H1 (cell line): ENCODE results near the gene PLLP. TPM values are rescaled to one million over a fixed set of nuclear protein-coding genes. Genes with fewer than 3 reads are reported as not detected.

Source experiments
- CTCF ChIA-PET: fragments of 300-600 bp; sonication (Branson Sonifier 250); formaldehyde crosslinking; loops from one replicate; lab custom pipeline; 2021; ENCODE audit not compliant: partially characterized antibody; lab: Charles Lee
- POLR2A ChIA-PET: fragments of 300-600 bp; sonication (Branson Sonifier 250); formaldehyde crosslinking; loops from one replicate; lab custom pipeline; 2021; ENCODE audit warnings: inconsistent platforms; ENCODE audit not compliant: partially characterized antibody; lab: Charles Lee
- DNase-seq, 2 experiments: peaks; one replicate each; pipeline versions ENCODE4 v3.0.0 to v3.0.0-alpha.2; 2010 to 2022; ENCODE audit warnings: low spot score in 2 of 2, low read depth in 1 of 2, mixed read lengths in 1 of 2
- FAIRE-seq: peaks from 2 replicates; lab custom pipeline; 2011; peaks lifted over from hg19 to GRCh38; lab: Jason Lieb, UNC
- H2AFZ ChIP-seq: 2 replicates; pipeline ENCODE4 v1.8.1; 2012; ENCODE audit warnings: low read length, inconsistent platforms
- H2AK5ac ChIP-seq: 2 replicates; pipeline ENCODE4 v1.6.1; 2013; ENCODE audit warnings: low read depth, low read length
- H2BK120ac ChIP-seq: replicated peaks from 2 replicates; pipeline ENCODE3; 2013; ENCODE audit warnings: low read depth, low read length, inconsistent platforms
- H2BK12ac ChIP-seq: 2 replicates; pipeline ENCODE4 v1.6.1; 2013; ENCODE audit warnings: low read depth, low read length
- H2BK15ac ChIP-seq: 2 replicates; pipeline ENCODE4 v1.6.1; 2013; ENCODE audit warnings: low read length
- H2BK20ac ChIP-seq: 2 replicates; pipeline ENCODE4 v1.6.1; 2013; ENCODE audit warnings: low read length
- H2BK5ac ChIP-seq: 2 replicates; pipeline ENCODE4 v1.6.1; 2013; ENCODE audit warnings: low read depth, low read length
- H3K14ac ChIP-seq: 2 replicates; pipeline ENCODE4 v1.6.1; 2013; ENCODE audit warnings: inconsistent platforms; ENCODE audit not compliant: insufficient read length
- H3K18ac ChIP-seq: 2 replicates; pipeline ENCODE4 v1.6.1; 2013; ENCODE audit warnings: low read length; ENCODE audit errors: extremely low read depth
- H3K23ac ChIP-seq: 2 replicates; pipeline ENCODE4 v1.6.1; 2013; ENCODE audit warnings: inconsistent platforms; ENCODE audit not compliant: insufficient read length
- H3K23me2 ChIP-seq: 2 replicates; pipeline ENCODE4 v1.6.1; 2013; ENCODE audit warnings: low read depth, low read length
- H3K27ac ChIP-seq: 2 replicates; pipeline ENCODE4 v1.6.1; 2011; ENCODE audit warnings: low read depth, low read length, inconsistent platforms
- H3K27me3 ChIP-seq, 4 experiments: replicated peaks in 1 of 4; 1 replicate in 1 of 4; 2 replicates in 3 of 4; pipeline versions ENCODE4 v1.6.1 to v1.8.1; 2011 to 2013; ENCODE audit warnings: low read length in 3 of 4, mild to moderate bottlenecking in 3 of 4, inconsistent platforms in 2 of 4, mixed read lengths in 2 of 4, moderate library complexity in 1 of 4; ENCODE audit not compliant: control insufficient read depth in 3 of 4, insufficient read depth in 3 of 4; ENCODE audit errors: extremely low read depth in 1 of 4
- H3K36me3 ChIP-seq, 4 experiments: 2 replicates each; pipeline versions ENCODE4 v1.6.1 to v1.8.1; 2011 to 2013; ENCODE audit warnings: mild to moderate bottlenecking in 4 of 4, low read length in 3 of 4, moderate library complexity in 2 of 4, control low read depth in 1 of 4, inconsistent platforms in 1 of 4; ENCODE audit not compliant: insufficient read depth in 4 of 4, control insufficient read depth in 2 of 4
- H3K4ac ChIP-seq: replicated peaks from 2 replicates; pipeline ENCODE3; 2013; ENCODE audit warnings: low read length, low read depth, mixed read lengths, inconsistent platforms; ENCODE audit not compliant: insufficient read length
- H3K4me1 ChIP-seq, 4 experiments: replicated peaks in 1 of 4; 1 replicate in 1 of 4; 2 replicates in 3 of 4; pipeline versions ENCODE4 v1.6.1 to v1.8.1; 2011 to 2013; ENCODE audit warnings: low read length in 3 of 4, inconsistent platforms in 2 of 4, mixed read lengths in 1 of 4; ENCODE audit not compliant: insufficient read depth in 4 of 4, control insufficient read depth in 3 of 4
- H3K4me2 ChIP-seq, 2 experiments: 2 replicates each; pipeline versions ENCODE4 v1.6.1 to v1.8.1; 2011 to 2013; ENCODE audit warnings: low read depth in 2 of 2, low read length in 2 of 2, control low read depth in 1 of 2, inconsistent platforms in 1 of 2, mild to moderate bottlenecking in 1 of 2; ENCODE audit not compliant: insufficient read depth in 1 of 2
- H3K4me3 ChIP-seq, 4 experiments: fragments of 200-600, 300-600 bp in 1 of 4; sonication (generic), shearing (Covaris generic), sonication (Bioruptor Twin) in 1 of 4; 2 replicates each; pipeline versions ENCODE4 v1.5.1 to v1.8.1; 2011 to 2016; ENCODE audit warnings: low read length in 4 of 4, low read depth in 3 of 4, control low read depth in 2 of 4, inconsistent platforms in 2 of 4, mild to moderate bottlenecking in 2 of 4, mixed read lengths in 1 of 4, moderate library complexity in 1 of 4; ENCODE audit not compliant: insufficient read depth in 2 of 4; ENCODE audit errors: extremely low read depth in 1 of 4
- H3K56ac ChIP-seq: replicated peaks from 2 replicates; pipeline ENCODE3; 2013; ENCODE audit warnings: low read depth, mild to moderate bottlenecking, mixed read lengths, low read length, inconsistent platforms; ENCODE audit not compliant: insufficient read length
- H3K79me1 ChIP-seq: 2 replicates; pipeline ENCODE4 v1.6.1; 2013; ENCODE audit warnings: low read depth, low read length, control low read depth
- H3K79me2 ChIP-seq, 2 experiments: 2 replicates each; pipeline versions ENCODE4 v1.6.1 to v1.8.1; 2012 to 2013; ENCODE audit warnings: low read length in 2 of 2, mild to moderate bottlenecking in 2 of 2, inconsistent platforms in 1 of 2; ENCODE audit not compliant: insufficient read depth in 2 of 2, control insufficient read depth in 1 of 2
- H3K9ac ChIP-seq, 4 experiments: replicated peaks in 1 of 4; 1 replicate in 1 of 4; 2 replicates in 3 of 4; pipeline versions ENCODE4 v1.6.1 to v1.8.1; 2011 to 2013; ENCODE audit warnings: low read depth in 3 of 4, low read length in 3 of 4, control low read depth in 2 of 4, mild to moderate bottlenecking in 2 of 4, moderate library complexity in 2 of 4, inconsistent platforms in 1 of 4; ENCODE audit errors: extremely low read depth in 1 of 4
- H3K9me3 ChIP-seq, 2 experiments: 2 replicates each; pipeline versions ENCODE4 v1.6.1 to v1.8.1; 2012 to 2013; ENCODE audit warnings: mild to moderate bottlenecking in 2 of 2, moderate library complexity in 2 of 2, control low read depth in 1 of 2, inconsistent platforms in 1 of 2, low read depth in 1 of 2, low read length in 1 of 2, mixed read lengths in 1 of 2; ENCODE audit not compliant: insufficient read depth in 2 of 2
- H4K20me1 ChIP-seq, 2 experiments: replicated peaks in 1 of 2; 2 replicates each; pipeline versions ENCODE3 to v1.8.1; 2011 to 2013; ENCODE audit warnings: inconsistent platforms in 2 of 2, low read length in 2 of 2, mild to moderate bottlenecking in 1 of 2; ENCODE audit not compliant: insufficient read depth in 2 of 2, control insufficient read depth in 1 of 2
- H4K5ac ChIP-seq: 2 replicates; pipeline ENCODE4 v1.6.1; 2013; ENCODE audit warnings: low read length, low read depth, mixed read lengths, inconsistent platforms; ENCODE audit not compliant: insufficient read length
- H4K8ac ChIP-seq: 2 replicates; pipeline ENCODE4 v1.8.0; 2013; ENCODE audit warnings: mild to moderate bottlenecking, moderate library complexity, low read length, inconsistent platforms; ENCODE audit not compliant: insufficient read depth; ENCODE audit errors: extremely low read depth
- H4K91ac ChIP-seq: replicated peaks from 2 replicates; pipeline ENCODE3; 2013; ENCODE audit warnings: low read length, mixed read lengths, inconsistent platforms; ENCODE audit not compliant: insufficient read length
- BRCA1 ChIP-seq: IDR thresholded peaks from 2 replicates; pipeline ENCODE4 v1.6.1; 2012; ENCODE audit warnings: low read depth, low read length, improper control_type of control experiment
- CBX8 ChIP-seq: fragments of 300-800, 300-1000 bp; sonication (generic); IDR thresholded peaks from 2 replicates; pipeline ENCODE4 v1.7.1; 2016; ENCODE audit warnings: low read depth, low read length, borderline replicate concordance
- CHD1 ChIP-seq: IDR thresholded peaks from 2 replicates; pipeline ENCODE4 v1.6.1; 2012; ENCODE audit warnings: low read depth, low read length, improper control_type of control experiment
- EP300 ChIP-seq, 2 experiments: IDR thresholded peaks; 1 replicate in 1 of 2; 2 replicates in 1 of 2; pipeline ENCODE4 v1.6.1; 2011 to 2012; ENCODE audit warnings: low read depth in 2 of 2, low read length in 2 of 2, mild to moderate bottlenecking in 2 of 2, borderline replicate concordance in 1 of 2, inconsistent platforms in 1 of 2, moderate library complexity in 1 of 2
- FOSL1 ChIP-seq: IDR thresholded peaks from 2 replicates; pipeline ENCODE4 v1.6.1; 2011; ENCODE audit warnings: mild to moderate bottlenecking, low read depth, low read length, moderate library complexity; ENCODE audit not compliant: insufficient read depth
- HDAC2 ChIP-seq, 2 experiments: fragments of 300-600 bp in 1 of 2; sonication (generic) in 1 of 2; IDR thresholded peaks; 2 replicates each; pipeline ENCODE4 v1.6.1; 2011 to 2012; ENCODE audit warnings: low read depth in 2 of 2, low read length in 2 of 2, mild to moderate bottlenecking in 2 of 2, moderate library complexity in 2 of 2, borderline replicate concordance in 1 of 2, inconsistent platforms in 1 of 2
- KDM1A ChIP-seq: fragments of 200-600, 300-600 bp; sonication (generic); IDR thresholded peaks from 2 replicates; pipeline ENCODE4 v1.7.1; 2016; ENCODE audit warnings: mild to moderate bottlenecking, low read length, borderline replicate concordance
- POLR2A ChIP-seq, 2 experiments: IDR thresholded peaks; 1 replicate in 1 of 2; 2 replicates in 1 of 2; pipeline ENCODE4 v1.6.1; 2011; ENCODE audit warnings: low read depth in 2 of 2, low read length in 2 of 2, mild to moderate bottlenecking in 2 of 2; ENCODE audit errors: control extremely low read depth in 1 of 2
- POU5F1 ChIP-seq: IDR thresholded peaks from 2 replicates; pipeline ENCODE4 v1.6.1; 2011; ENCODE audit warnings: low read depth, mild to moderate bottlenecking, low read length, moderate library complexity
- RFX5 ChIP-seq: IDR thresholded peaks from 2 replicates; pipeline ENCODE4 v1.6.1; 2011; ENCODE audit warnings: low read depth, low read length, improper control_type of control experiment, borderline replicate concordance
- SP2 ChIP-seq: IDR thresholded peaks from 2 replicates; pipeline ENCODE4 v1.6.1; 2012; ENCODE audit warnings: mild to moderate bottlenecking, low read length, inconsistent platforms
- SUZ12 ChIP-seq: fragments of 200-600 bp; sonication (generic); IDR thresholded peaks from 2 replicates; pipeline ENCODE4 v1.6.1; 2012; ENCODE audit warnings: mild to moderate bottlenecking, inconsistent platforms, low read length, moderate library complexity, mixed read lengths
- WGBS, 2 experiments: shearing (Covaris generic) in 1 of 2; methylation state at CpG; one replicate each; pipeline versions ENCODE4 v1.1.6 to v1.1.7; 2013 to 2015; ENCODE audit warnings: low lambda C conversion rate in 2 of 2, mixed read lengths in 2 of 2, inconsistent platforms in 1 of 2, low coverage in 1 of 2, missing lambda C conversion rate in 1 of 2; ENCODE audit not compliant: insufficient replicate concordance in 2 of 2, insufficient coverage in 1 of 2, insufficient read length in 1 of 2; ENCODE audit errors: extremely low coverage in 1 of 2, missing lambda C conversion rate in 1 of 2; 5-methylcytosine and 5-hydroxymethylcytosine counted together
- polyA plus RNA-seq, 7 experiments: library from polyadenylated mRNA; depleted of rRNA in 3 of 7; stranded (reverse) in 5 of 7; unstranded in 2 of 7; fragments of >200 nt in 5 of 7; fragments of 200-250 nt in 2 of 7; gene quantifications; 1 replicate in 5 of 7; 2 replicates in 1 of 7; 4 replicates in 1 of 7; pipeline versions ENCODE4 v1.2.1 to v1.2.3, GENCODE V29; 2011 to 2013; ENCODE audit warnings: missing spikeins in 2 of 7, mixed read lengths in 2 of 7
- total RNA-seq: library from RNA; stranded (reverse); fragmentation: NEBNext Ultra II Directional; extraction: Animal tissue kit (Norgen Biotek cat#: 25700); gene quantifications from 2 replicates; pipeline ENCODE4 v1.2.1, GENCODE V29; 2021

PLLP gene
- total and polyA plus RNA-seq, 2 of the 8 experiments (the other 6 are each of a cell fraction or from before 2014, with no cell fraction given): 2.9 to 10.6 TPM

DNA sequence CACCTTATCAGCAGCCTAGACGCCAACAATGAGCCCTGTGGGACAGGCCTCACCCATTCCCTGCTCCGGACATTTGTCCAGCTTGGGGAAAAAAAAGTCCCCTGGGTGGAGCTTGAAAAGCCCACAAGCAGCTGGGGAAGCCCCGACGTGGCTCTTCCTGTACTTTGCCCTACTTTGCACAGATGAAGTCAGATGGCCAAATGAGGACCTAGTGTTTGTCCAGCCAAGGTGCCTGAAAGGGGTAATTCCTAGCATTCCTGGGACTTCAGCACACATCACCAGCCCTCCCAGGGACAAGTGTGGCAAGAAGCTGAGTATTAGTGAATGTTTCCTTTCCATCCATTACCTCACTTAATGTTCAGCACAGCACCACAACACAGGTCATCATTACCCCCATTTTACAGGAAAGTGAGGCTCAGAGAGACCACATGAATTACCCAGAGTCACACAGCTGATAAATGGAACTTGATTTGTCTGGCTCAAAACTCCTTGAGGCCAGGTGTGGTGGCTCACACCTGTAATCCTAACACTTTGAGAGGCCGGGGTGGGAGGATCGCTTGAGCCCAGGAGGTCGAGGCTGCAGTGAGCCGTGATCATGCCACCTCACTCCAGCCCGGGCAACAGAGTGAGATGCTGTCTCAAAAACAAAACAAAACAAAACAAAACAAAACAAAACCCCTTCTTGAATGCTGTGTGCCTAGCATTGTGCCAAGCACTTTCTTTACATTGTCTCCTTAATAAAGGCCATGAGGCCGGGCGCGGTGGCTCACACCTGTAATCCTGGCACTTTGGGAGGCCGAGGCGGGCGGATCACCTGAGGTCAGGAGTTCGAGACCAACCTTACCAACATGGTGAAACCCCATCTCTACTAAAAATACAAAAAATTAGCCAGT is 19.9 kb upstream of the PLLP start:
- no peaks in the 10 kb centered on the region for H3K79me1 ChIP-seq
- TF ChIP-seq RFX5 (no peak), SUZ12 (no peak), BRCA1 (no peak), POLR2A (IDR thresholded peaks at IDR 0.05; ENCODE audit: control extremely low read depth in 1 of 2, low read depth in 2 of 2, low read length in 2 of 2) (no peak), FOSL1 (no peak), SP2 (no peak), CBX8 (no peak), POU5F1 (no peak), CHD1 (no peak), KDM1A (no peak), EP300 (IDR thresholded peaks at IDR 0.05; ENCODE audit: borderline replicate concordance in 1 of 2, low read depth in 2 of 2, low read length in 2 of 2) (no peak), HDAC2 (IDR thresholded peaks at IDR 0.05; ENCODE audit: borderline replicate concordance in 1 of 2, low read depth in 2 of 2, low read length in 2 of 2) (no peak)

More for the DNA sequence above, 19.9 kb upstream of the PLLP start:
- no peak for FAIRE-seq
- Histone ChIP-seq H3K18ac (no peak overlapping the region), H3K14ac (no peak overlapping the region), H2BK20ac (no peak overlapping the region), H3K9ac (no peak overlapping the region), H3K4me2 (no peak overlapping the region), H2BK5ac (no peak overlapping the region), H2BK15ac (no peak overlapping the region), H3K4ac (no peak overlapping the region), H4K8ac (no peak overlapping the region), H3K4me1 (no peaks in the 10 kb centered on the region; a peak in 1 of 7 replicates), H4K20me1 (no peaks in the 10 kb centered on the region), H3K23ac (no peak overlapping the region), H3K27me3 (peaks cover 0 to 6% (median 2%) of the 10 kb centered on the region in 4 experiments; a peak in 2 of 7 replicates), H3K27ac (no peak overlapping the region), H2BK120ac (no peak overlapping the region), H3K36me3 (no peaks in the 10 kb centered on the region), H4K91ac (no peak overlapping the region), H3K23me2 (peaks cover 6% of the 10 kb centered on the region; the same call in 1 of the 2 replicates), H2AFZ (no peak overlapping the region), H3K56ac (no peak overlapping the region), H3K4me3 (no peak overlapping the region), H3K79me2 (no peaks in the 10 kb centered on the region), H4K5ac (no peak overlapping the region), H2AK5ac (no peak overlapping the region), H2BK12ac (no peak overlapping the region), H3K9me3 (no peaks in the 10 kb centered on the region)
- no peak for DNase-seq
- POLR2A ChIA-PET: interaction anchor here (0.7 to 3.1 kb wide), 2 partner anchors 111 to 113 kb away, joined by 3 to 15 read pairs; no protein-coding TSS in a partner anchor
- CTCF ChIA-PET: interaction anchor here (1.1 to 18.2 kb wide), 2 partner anchors 81 to 113 kb away, joined by 3 to 513 read pairs; no protein-coding TSS in a partner anchor
- WGBS, 2 experiments: 94% methylated on average over 16 of the region's 16 CpGs; no CpG with 5 or more reads in 1 of the 2 experiments
